Activated CD4-positive, alpha-beta T cell treated with anti-CD3 and anti-CD28 coated beads, Interleukin-10, Interleukin-2, amounts not matched to agents 100 ng/mL and 50 ng/mL, durations not matched to agents 16 hours and 8 hours (primary cell): ENCODE measurements around the gene ACSM2A.
"Not testable (repeated sequence)": the region's sequence is repeated elsewhere in the genome, so short reads cannot be mapped to it uniquely, and the experiment has no call there.

Experiments
- DNase-seq: peaks from one replicate; pipeline ENCODE4 v3.0.0-alpha.2; 2020

Gene ACSM2A

GRCh38 chr16:20451364-20451763 lies at the start of gene ACSM2A:
Gene ACSM2A, plus strand, starts transcription at chr16:20451521. Its CDS starts 8,594 bp downstream, at chr16:20460115.
- not testable (repeated sequence) for DNase-seq

DNA sequence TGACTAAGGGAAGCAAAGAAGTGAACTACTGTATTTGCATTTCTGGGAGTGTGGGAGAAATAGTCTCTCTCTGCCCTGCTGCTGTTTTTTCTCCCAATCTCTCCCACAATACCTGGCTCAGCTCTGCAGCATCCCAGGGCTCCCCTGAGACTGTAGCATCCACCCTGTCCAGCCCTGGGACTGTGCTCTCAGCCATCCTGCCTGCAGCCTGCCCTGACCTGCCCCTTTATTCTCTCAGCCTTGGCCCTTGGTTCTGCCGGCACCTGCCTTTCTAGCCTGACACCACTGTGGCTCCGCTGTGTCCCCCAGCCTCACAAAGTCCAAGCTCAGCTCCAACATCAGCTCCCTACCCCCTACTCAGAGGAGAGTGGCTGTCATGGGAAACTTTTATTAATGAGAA lies 48.7 kb upstream of the ACSM2A start:
- no peak for DNase-seq

GRCh38 chr16:20404637-20405036 lies 46.7 kb upstream of the ACSM2A start, which contains the start of gene PDILT:
Gene PDILT, minus strand, starts transcription at chr16:20404737. Its CDS starts 5,437 bp downstream, at chr16:20399300.
- no peak for DNase-seq

DNA sequence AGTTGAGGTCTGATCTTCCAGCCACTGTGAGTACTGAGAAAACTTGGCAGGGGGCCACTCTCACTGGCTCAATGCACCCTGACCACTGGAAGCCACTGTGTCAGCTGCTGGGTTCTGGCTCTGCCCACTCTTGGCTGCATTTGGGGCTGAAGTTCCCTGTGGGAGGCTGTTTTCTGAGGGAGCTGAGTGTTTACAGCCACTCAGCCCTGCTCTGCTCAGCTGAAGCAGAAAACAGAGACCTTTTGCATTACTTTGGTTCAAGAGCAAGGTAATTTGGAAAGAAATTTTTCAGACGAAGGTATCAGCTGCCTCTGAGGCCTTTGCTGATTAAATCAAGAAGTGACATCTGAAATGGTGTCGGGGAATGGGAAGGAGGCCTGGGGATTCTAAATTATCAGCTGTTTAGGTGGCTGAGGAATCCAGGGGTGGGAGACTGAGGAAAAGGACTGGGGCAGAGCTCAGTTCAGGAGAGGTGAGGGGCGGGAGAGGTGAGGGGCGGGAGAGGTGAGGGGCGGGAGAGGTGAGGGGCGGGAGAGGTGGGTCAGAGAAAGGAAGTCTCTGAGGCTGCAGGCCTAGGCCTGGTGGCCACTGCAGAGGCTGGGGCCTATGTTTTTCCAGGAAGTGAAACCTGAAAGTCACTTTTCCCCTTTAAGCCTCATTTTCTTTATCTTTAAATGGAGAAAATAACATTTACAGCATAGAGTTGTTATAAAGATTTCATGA lies 41.8 kb upstream of the ACSM2A start, which contains the start of gene ACSM5:
Gene ACSM5, plus strand, starts transcription at position 137 of the 723 bp plus-strand sequence. CDS start 1,951 bp downstream, outside the sequence.
- DNase-seq: no peak

DNA sequence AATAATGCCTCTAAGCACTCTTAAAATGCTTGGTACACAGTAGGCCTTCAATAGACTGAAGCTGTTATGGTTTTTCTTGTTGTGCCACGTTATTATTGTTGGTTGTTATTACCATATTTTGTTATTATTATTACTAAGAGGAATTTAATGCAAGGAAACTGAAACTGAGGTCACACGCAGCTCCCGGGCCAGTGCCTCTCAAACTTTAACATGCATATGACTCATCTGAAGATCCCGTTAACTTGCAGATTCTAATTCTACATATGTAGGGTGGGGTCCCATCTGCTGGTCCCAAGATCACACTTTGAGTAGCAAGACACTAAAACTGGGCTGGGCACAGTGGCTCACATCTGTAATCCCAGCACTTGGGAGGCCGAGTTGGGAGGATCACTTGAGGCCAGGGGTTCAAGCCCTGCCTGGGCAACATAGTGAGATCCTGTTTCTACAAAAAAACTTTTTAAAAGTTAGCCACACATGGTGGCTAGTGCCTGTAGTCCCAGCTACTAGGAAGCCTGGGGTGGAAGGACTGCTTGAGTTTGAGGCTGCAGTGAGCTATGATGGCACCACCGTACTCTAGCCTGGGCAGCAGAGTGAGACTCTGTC lies 41.1 kb upstream of the ACSM2A start:
- DNase-seq: peak; percentile 25

- no peak for DNase-seq
Observed at GRCh38 chr16:20411055-20411454, 40.3 kb upstream of the ACSM2A start.

DNA sequence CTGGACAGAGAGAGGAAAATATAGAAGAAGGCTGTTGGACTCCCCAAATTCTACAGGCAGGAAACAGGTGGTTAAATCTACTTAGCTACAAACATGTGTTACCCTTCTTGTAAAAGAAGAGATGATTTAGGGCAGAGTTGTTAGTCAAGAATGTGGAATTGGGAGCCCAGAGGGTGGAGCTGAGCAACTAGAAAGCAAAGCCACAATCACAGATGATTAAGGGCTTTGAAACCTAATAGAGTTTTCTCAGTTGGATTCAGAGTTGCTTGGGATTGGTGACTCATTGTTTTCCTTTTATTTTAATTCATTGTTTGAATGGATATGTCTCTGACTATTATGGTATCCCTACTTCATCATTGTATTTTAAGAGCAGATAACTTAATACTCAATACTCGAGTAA lies 35.8 kb upstream of the ACSM2A start:
- DNase-seq: no peak

DNA sequence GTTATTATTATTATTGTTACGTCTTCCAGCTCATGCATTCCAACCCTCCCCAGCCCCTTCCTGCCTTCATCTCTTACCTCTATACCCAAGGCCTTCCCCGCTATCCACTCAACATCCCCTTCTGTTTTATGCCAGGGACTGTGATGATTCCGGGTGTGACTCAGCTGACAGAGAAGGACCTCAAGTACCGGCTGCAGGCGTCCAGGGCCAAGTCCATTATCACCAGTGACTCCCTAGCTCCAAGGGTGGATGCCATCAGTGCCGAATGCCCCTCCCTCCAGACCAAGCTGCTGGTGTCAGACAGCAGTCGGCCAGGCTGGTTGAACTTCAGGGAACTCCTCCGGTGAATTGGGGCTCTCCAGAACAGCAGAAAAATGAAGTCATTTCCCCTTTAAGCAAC lies 32.2 kb upstream of the ACSM2A start:
- not testable (repeated sequence) for DNase-seq

DNA sequence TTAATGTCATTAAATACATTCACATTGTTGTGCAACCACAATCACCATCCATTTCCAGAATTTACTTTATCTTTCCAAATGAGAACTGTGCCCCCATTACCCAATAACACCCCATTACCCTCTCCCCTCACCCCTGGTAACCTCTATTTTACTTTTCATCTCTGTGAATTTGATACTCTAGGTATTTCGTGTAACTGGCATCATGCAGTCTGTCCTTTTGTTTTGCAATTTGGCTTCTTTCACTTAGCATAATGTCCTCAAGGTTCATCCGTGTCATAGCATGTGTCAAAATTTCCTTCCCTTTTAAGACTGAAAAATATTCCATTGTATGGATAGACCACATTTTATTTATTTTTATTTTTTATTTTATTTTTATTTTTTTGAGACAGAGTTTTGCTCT lies 29.6 kb upstream of the ACSM2A start:
- DNase-seq: not testable (repeated sequence)

DNA sequence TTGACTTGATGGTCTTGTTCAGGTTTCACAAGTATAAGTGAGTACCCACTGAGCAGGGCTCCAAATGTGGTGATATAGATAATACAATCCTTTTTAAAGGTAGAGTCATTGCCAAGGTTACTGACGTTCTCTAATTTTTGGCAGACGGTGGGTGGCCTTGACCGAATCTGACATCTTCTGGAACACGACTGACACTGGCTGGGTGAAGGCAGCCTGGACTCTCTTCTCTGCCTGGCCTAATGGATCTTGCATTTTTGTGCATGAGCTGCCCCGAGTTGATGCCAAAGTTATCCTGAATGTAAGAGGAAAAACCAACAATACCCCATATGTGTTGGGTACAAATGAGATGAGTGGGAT lies 27.6 kb upstream of the ACSM2A start:
- not testable (repeated sequence) for DNase-seq

GRCh38 chr16:20424129-20424866 lies 27.0 kb upstream of the ACSM2A start:
- no peak for DNase-seq

GRCh38 chr16:20427401-20427797 lies 23.9 kb upstream of the ACSM2A start:
- not testable (repeated sequence) for DNase-seq

DNA sequence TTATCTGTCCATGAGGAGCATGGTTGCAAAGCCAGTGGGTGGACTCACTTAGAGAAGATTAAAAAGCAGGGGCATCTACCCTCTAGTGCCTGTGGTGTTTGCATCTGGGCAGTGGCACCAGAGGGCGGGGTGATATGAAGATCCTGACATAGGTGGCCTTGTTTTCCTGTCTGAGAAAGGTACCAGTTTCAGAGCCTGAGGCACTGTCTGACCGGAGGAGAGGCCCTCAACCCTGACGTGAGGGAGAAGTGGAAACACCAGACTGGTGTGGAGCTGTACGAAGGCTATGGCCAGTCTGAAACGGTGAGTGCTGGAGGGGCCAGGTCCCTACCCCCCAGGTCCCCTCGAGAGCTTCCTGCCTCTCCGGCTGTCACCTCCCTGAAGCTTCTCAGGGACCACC lies 21.8 kb upstream of the ACSM2A start:
- not testable (repeated sequence) for DNase-seq

DNA sequence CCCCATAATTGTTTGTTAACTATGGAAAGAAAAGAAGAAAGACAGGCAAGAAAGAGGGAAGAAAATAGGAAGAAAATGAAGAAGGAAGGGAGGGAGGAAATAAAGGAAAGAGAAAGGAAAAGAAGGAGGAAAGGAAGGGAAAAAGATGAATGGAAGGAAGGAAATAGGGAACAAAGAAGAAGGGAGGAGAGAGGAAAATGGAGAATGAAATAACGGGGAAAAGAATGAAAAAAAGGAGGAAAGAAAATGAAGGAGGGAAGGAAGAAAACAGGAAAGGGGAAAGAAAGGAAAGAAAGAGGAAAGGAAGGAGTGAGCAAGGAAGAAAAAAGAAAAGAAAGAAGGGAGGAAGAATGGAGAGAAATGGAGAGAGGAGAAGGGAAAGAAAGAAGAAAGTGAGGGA lies 20.8 kb upstream of the ACSM2A start:
- DNase-seq: not testable (repeated sequence)

GRCh38 chr16:20430948-20431347 lies 20.4 kb upstream of the ACSM2A start:
- no peak for DNase-seq

- DNase-seq: not testable (repeated sequence)
Observed at GRCh38 chr16:20438950-20439349, 12.4 kb upstream of the ACSM2A start.

DNA sequence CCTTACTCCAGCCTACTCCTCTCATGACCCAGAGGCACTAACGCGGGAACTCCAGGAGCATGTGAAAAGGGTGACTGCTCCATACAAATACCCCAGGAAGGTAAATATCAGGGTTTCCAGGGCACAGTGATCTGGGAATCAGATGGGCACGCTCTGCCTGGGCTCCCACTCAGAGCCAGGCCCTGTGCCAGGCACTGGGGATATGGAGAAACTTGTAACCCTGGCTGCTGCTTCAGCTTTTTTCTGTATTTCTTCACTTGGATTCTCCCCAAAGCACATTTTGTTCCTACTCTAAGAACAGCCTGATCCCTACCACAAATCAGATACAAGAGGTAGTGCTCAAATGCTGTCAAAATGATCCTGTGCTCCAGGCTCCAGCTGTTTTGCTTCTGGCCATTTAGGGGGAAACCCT lies 11.5 kb upstream of the ACSM2A start:
- DNase-seq: not testable (repeated sequence)

DNA sequence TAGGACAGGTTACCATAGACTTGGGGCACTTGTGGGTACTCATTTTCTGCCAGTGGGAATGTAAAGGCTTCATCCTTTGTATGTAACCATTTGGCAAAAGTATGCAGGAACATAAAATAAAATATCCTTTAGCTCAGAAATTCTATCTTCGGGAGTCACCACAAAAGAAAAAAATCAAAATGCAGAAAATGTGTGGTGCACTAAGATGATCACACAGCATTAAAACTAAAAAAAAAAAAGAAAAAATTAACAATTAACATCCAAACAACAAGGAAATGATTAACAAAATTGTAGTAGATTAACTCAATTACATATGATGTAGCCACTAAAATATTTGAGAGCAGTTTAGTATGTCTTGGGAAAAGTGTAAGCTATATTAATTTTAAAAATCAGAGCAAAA lies 10.6 kb upstream of the ACSM2A start:
- DNase-seq: not testable (repeated sequence)

GRCh38 chr16:20441191-20441590 lies 10.1 kb upstream of the ACSM2A start:
- DNase-seq: no peak

- DNase-seq: not testable (repeated sequence)
Observed at GRCh38 chr16:20441859-20442258, 9.5 kb upstream of the ACSM2A start.

DNA sequence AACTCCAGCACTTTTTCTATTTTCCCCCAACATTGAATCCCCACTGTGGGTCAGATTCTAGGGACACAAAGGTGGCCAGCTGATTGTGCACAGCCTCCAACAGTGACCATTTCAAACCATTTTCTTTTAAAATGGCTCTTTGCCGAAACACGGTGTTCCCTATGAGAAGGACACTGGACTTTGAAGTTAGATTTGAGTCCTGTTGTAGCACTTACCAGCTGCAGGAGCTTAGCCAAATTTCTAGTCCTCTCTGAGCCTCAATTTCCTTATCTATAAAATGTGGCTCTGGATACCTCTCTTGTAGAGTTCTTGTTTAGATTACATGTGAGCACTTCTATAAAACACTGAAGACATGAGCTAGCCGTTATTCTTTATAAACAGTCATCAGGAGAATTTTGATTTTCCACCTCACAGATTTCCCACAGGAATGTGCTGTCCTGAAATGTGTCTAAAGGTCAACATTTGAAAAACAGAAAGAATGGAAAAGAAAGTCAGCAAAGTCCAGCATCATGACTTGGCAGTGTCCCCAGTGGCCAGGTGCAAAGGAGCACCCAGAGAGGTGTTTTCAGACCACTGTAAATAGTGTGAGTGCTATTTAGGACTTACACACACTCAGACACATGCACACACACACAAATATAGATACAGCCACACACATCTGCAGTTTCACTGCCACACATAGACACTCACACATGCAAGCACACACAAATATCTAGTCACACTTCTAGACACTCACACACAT lies 4.5 kb upstream of the ACSM2A start:
- DNase-seq: not testable (repeated sequence)

DNA sequence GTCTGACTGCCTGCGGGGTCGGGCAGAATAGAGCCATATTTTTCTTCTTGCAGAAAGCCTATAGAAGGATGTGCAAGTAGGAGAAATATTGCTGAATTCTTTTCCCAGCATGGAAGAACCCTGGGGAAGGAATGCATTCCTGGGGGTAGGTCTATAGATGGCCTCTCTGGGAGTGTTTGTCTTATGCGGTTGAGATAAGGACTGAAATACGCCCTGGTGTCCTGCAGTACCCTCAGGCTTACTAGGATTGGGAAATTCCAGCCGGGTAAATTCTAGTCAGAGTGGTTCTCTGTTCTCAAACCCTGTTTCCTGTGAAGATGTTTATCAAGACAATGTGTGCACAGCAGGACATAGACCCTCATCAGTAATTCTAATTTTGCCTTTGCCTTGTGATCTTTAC lies 2.3 kb downstream of the ACSM2A start:
- not testable (repeated sequence) for DNase-seq

DNA sequence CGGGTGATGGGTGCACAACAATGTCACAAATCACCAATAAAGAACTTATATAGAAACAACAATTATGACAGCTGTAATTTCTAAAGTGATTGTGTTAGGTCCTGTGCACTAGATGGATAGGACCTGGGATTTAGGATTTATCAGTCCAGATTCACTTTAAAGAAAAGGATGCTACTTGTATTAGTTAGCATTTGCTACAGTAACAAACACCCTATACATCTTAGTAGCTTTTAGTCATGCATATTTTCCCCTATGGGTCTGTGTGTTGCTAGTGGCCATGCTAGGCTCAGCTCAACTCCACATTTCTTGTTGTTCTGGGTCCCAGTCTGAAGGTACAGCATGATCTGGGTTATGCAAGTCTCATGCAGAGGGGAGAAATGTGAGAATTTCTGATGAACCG lies 7.9 kb downstream of the ACSM2A start:
- not testable (repeated sequence) for DNase-seq
